Stimulated activated CD8-positive, alpha-beta memory T cell treated with anti-CD3 and anti-CD28 coated beads, Interleukin-4, amount 100 ng/mL, for 48 hours (primary cell): ENCODE results near the gene RFTN1.
A peak's percentile ranks its signal among the peaks of the same experiment; 100 is the strongest.

ENCODE experiments used
- DNase-seq: peaks from one replicate; pipeline ENCODE4 v3.0.0-alpha.2; 2020

Gene RFTN1

DNA sequence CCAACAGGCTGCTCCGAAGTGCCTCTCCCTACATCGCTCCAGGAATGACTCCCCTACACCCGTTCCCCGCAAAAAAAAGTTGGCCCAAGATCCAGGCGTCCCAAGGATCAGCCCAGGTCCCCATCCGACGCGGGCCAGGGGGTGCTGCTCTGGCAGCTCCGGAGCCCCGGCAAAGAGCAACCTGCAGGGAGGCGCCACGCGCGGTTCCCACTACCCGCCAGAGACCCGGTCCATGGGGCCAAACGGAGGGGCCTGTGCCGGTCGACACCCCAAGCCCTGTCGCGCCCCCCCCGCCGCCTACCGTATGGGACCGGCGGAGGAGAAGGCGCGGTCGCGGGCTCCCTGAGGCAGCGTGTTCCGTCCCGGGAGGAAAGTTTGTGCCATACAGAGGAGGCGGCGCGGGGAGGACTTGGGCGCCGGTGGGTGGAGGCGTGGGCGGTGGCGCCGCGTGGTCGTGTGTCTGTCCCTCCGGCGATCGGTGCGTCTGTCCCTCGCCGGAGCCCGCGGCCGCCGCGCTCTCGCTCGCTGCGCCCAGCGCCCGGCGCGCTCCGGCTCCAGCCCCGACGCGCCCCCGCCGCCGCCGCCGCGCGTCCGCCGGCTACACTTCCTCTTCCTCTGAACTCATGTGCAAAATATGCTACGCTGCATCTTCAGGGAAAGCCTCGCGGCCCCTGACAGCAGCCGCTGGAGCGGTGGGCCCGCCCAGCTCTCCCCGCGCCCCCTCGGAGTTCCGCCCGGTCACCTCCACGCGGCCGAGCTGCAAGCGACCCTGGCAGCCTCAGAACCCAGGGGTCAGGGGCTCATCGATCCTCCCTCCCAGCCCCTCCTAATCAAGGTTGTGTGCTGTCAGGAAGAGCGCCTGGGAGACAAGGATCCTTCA is at the start of gene RFTN1:
RFTN1 (minus strand) TSS at position 559 of the 880 bp plus-strand sequence. CDS start 19,830 bp downstream, outside the sequence.
- DNase-seq, result peak; percentile 68

DNA sequence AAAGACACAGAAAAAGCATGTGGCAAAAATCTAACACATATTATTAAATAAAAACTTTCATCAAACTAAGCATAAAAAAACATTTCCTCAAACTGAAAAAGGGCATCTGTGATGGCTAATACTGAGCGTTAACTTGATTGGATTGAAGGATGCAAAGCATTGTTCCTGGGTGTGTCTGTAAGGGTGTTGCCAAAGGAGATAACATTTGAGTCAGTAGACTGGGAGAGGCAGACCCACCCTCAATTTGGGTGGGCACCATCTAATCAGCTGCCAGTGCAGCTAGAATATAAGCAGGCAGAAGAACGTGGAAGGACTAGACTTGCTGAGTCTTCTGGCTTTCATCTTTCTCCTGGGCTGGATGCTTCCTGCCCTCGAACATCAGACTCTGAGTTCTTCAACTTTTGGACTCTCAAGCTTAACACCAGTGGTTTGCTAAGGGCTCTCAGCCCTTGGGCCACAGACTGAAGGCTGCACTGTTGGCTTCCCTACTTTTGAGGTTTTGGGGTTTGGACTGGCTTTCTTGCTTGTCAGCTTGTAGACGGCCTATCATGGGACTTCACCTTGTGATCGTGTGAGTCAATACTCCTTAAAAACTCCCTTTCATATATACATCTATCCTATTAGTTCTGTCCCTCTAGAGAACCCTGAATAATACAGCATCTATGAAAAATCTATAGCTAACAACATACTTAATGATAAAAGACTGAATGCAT is 46.3 kb upstream of the RFTN1 start:
- DNase-seq, result no peak

DNA sequence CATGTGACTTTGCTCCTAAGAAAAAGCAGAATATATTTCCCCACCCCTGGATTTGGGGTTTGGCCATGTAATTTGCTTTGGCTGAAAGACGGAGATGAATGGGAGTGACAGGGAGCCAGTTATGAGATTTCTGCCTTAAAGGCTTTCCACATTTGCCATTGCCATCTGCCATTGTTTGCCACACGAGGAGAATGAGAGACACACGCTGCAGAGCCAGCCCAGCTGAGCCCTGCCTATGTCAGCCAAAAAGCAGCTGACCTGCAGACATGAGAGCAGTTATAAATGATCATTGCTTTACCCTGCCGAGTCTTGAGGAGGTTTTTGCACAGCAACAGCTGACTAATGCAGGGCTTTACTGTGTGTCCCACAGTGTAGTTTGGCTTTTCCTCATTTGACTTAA is 40.6 kb upstream of the RFTN1 start:
- DNase-seq, result no peak

DNA sequence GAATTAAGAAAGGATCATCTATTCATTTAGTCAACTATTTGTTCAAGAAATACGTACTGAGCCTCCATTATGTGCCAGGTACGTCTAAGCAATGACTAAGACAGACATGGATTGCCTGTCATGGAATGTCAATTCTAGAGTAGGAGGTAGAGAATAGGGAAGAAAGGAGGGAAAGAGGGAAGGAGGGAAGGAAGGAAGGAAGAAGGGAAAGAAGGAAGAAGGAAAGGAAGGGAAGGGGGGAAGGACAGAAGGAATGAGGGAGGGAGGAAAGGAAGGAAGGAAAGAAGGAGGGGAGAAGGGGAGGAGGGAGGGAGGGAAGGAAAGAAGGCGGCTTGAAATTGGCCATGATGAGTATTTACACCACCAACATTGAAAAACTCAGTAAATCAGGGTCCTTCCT is 39.3 kb upstream of the RFTN1 start:
- no peak for DNase-seq

- no peak for DNase-seq
Measured at GRCh38 chr3:16551342-16551976, 38.0 kb upstream of the RFTN1 start.

DNA sequence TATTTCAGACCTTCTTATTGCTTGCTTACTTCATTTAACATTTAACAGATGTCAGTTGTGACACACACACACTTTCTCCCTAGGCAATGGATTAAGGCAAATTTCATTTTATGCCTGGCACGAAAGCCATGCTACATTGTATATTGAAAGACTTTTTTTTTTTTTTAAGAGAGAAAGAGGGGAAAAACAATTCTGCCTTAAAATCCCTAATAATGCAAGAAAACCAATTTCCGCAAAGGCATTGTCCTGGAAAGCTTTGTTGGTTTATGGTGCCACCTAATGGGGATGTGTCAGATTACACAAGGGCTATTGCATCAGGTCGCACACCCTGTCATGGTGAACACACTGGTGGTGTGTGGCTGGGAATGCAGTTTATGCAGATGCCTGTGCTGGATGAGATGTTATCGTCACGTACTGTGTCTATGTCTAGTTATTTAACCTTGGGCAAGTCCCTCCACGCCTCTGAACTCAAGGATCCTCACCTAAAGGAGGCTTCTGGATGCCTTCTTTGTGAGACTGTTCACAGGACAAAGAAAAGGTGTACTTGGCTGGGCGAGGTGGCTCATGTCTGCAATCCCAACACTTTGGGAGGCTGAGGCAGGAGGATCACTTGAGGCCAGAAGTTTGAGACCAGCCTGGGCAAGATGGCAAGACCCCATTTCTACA is 37.3 kb upstream of the RFTN1 start:
- peak; percentile 80 for DNase-seq

- no peak for DNase-seq
Measured at GRCh38 chr3:16550305-16550675, 36.8 kb upstream of the RFTN1 start.

DNA sequence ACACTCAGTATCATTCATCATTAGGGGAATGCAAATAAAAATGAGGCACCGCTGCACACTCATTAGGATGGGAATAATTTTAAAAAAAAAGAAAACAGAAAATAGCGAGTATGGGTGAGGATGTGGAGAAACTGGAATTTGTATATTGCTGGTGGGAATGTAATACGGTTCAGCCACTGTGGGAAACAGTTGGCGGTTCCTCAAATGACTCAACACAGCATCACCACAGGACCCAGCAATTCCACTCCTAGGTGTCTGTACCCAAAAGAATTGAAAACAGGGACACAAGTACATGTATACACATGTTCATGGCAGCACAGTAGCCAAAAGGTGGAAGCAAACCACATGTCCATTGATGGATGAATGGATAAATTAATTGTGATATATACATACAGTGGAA is 35.2 kb upstream of the RFTN1 start:
- DNase-seq, result no peak

- DNase-seq, result no peak
Measured at GRCh38 chr3:16547561-16548357, 34.3 kb upstream of the RFTN1 start.

DNA sequence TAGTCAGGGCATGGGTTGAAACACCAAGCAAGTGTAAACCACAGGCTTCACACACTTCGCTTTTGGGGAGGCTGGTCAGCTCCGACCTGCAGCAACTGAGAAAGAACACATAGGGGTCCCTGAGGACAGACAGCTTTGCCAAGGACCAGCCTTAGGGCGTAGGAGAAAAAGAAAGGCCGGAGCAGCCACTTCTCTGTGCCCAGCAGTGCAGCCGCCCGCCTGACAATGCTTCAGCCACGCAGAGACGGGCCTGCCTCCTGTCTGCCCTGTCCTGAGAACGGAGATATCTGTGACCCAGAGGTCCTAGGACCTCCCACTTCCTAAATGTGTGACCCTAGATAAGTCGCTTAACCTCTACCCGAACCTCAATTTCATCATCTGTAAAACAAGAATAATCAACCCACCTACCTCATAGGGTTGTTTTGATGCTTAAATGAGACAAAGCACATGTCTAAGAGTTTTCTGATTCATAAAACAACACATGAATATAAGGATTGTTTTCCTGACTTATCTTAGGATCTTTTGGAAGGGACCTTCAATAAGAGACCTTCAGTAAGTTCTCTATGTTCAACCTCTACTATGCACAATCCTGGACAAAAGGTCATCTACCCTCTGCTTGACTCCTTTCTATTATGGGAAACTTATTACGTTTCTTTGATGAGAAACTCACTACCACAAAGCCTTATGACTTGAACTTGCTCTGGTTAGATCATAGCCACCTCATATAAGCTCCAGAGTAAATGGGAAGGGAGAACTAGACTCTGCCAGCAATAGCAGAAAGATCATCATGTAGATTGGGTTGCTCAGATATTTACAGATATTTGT is 32.9 kb upstream of the RFTN1 start:
- DNase-seq, result no peak

DNA sequence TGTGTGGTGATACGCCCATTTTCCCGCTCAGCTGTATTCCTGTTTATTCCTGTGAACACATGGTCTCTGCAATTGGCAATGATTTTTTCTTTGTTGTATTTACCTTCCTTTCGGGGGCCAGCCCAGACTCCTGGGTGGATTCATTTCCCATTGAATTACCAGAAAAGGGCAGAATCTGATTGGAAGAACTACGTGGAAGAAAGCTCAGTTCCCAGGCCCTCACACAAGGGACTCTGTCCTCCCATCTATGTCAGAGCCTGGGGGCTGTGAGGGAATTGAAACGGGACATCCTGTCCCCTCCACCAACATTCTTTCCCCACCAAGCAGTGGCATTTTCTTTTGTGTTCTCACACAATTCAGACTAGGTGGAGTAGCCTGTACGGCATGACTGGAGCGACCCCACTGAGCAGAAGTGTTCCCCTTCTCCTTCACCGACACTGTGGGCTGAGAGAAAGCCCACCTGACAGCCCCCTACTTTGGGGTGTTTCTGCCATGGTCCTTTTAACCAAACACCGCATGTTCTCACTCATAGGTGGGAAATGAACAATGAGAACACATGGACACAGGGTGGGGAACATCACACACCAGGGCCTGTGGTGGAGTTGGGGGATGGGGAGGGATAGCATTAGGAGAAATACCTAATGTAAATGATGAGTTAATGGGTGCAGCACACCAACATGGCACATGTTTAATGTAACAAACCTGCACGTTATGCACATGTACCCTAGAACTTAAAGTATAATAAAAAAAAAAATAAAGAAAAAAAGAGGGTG is 32.1 kb upstream of the RFTN1 start:
- no peak for DNase-seq

GRCh38 chr3:16543242-16543864 is 29.9 kb upstream of the RFTN1 start:
- no peak for DNase-seq

- no peak for DNase-seq
Measured at GRCh38 chr3:16538507-16538906, 25.0 kb upstream of the RFTN1 start.

DNA sequence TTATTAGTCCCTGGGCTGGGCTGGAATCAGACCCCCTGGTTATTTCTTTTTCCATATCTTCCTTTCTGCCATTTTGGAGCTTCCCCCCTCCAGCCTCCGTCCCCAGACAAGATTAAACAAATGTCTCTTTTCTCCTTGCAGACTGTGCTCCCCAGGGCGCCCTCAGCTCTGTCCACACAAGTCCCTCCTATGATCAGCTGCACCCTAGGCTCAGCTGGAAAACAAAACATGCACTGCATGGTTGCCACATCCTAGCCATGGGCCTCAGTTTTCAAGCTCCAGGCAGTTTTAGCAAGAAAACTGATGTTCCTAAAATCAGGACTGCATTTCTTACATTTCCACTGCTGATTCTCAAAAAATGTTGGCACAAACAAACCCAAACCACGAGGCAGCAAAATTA is 23.5 kb upstream of the RFTN1 start:
- DNase-seq, result no peak

DNA sequence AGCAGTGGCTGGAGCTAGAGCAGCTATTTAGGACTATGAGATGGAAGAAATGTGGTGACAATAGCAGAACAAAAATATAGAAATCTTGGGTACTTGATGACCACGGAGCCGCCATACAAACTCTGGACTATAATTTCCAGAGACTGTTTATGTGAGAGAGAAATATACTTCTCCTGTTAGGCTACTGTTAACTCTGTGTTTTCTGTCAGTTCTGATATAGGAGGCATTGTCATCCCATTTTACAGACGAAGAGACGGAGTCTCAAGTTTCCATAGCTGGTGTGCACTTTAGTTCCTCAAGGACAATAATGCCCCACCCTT is 22.8 kb upstream of the RFTN1 start:
- no peak for DNase-seq

GRCh38 chr3:16534640-16535262 is 21.3 kb upstream of the RFTN1 start:
- DNase-seq, result no peak

DNA sequence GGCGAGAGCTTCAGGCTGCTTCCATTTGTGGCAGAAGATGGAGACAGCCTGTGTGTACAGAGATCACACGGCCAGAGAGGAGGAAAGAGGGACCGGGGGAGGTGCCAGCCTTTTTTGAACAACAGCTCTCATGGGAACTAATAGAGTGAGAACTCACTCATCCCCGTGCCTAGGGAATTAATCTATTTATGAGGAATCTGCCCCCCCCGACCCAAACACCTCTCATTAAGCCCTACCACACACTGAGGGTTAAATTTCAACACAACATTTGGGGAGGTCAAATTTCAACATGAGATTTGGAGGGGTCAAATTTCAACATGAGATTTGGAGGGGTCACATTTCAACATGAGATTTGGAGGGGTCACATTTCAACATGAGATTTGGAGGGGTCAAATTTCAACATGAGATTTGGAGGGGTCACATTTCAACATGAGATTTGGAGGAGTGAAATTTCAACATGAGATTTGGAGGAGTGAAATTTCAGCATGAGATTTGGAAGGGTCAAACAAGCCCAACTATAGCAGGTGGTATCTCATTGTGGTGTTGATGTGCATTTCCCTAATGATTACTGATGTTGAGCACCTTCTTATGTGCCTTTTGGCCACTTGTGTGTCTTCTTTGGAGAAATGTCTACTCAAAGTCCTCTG is 20.6 kb upstream of the RFTN1 start:
- no peak for DNase-seq

- DNase-seq, result no peak
Measured at GRCh38 chr3:16529264-16529663, 15.8 kb upstream of the RFTN1 start.

DNA sequence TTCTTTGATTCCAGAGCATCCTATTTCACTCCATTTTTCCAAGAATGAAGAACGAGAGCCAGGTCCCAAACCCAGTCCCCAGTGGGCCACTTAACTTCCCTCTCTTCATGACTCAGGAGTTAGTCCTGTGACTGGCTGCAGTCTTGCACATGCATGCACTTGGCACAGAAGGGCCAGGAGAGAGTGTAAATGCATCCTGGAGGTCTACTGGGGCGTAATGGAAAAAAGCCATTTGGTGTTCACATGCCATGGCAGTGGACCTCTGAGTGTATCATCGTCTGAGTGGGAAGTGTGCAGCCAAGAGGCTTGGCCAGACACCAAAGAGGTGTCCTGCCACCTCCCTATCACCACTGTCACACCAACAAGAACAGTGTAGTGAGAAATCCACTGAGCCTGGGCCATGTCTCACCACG is 15.1 kb upstream of the RFTN1 start:
- DNase-seq, result no peak
